ENCODE data around the gene AKAP17A.

GRCh38 chrX:1602299-1602698, 10.9 kb downstream of the AKAP17A start:
- no peak for TF ChIP-seq ZFX (IDR thresholded peaks at IDR 0.05)
- TF ChIP-seq, protein P1, sequence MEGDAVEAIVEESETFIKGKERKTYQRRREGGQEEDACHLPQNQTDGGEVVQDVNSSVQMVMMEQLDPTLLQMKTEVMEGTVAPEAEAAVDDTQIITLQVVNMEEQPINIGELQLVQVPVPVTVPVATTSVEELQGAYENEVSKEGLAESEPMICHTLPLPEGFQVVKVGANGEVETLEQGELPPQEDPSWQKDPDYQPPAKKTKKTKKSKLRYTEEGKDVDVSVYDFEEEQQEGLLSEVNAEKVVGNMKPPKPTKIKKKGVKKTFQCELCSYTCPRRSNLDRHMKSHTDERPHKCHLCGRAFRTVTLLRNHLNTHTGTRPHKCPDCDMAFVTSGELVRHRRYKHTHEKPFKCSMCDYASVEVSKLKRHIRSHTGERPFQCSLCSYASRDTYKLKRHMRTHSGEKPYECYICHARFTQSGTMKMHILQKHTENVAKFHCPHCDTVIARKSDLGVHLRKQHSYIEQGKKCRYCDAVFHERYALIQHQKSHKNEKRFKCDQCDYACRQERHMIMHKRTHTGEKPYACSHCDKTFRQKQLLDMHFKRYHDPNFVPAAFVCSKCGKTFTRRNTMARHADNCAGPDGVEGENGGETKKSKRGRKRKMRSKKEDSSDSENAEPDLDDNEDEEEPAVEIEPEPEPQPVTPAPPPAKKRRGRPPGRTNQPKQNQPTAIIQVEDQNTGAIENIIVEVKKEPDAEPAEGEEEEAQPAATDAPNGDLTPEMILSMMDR (conservative IDR thresholded peaks at IDR 0.05): no peak
